ENCODE data around the gene FBN1.

DNA sequence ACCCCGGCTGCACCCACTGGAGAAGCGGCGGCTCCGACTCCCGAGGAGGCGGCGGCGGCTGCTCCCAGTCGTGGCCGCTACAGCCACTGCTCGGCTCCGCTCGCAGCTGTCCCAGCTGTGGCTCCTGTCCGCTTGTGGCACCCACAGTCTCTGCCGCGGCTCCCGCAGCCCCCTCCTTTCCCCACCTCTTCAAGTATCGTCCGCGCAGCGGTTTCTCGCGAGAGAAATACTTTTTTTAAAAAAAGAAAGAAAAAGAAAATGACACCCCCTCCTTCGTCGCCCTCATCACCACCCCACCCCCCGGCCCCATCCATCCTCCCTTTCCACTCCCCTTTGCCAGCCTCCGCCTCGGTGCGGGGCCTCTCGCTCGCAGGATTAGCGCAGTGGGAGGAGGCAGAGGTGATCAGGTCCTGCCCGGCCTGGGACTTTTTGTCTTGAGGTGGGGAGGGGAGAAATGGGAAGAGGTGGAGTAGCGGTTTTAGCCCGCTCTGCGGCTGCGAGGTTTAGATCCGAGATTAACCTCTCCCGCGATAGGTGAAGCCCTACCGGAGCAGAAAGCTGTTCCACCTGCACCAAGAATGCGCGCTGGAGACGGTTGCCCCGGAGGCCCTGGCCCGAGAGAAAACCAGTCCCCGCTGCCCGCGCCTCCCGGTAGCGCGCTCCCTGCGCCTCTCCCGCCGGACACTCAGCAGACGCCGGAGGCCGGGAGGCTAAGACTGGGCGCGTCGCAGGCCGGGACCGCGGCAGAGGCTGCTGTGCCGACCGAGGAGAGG, at the start of gene FBN1:
- TF ChIP-seq TCF4 (CRISPR knock-in tag; IDR thresholded peaks at IDR 0.05; ENCODE audit: borderline replicate concordance) (no peak), ZFP3 (CRISPR knock-in tag; IDR thresholded peaks at IDR 0.05) (peak; percentile 35; the same call in 1 of the 2 replicates), GLIS3 (CRISPR knock-in tag; IDR thresholded peaks at IDR 0.05) (peak; percentile 54; the same call in 1 of the 2 replicates), ARNTL (CRISPR knock-in tag; IDR thresholded peaks at IDR 0.05; ENCODE audit: borderline replicate concordance, low read depth) (no peak), ZNF70 (CRISPR knock-in tag; IDR thresholded peaks at IDR 0.05) (no peak), ZFP30 (CRISPR knock-in tag; IDR thresholded peaks at IDR 0.05) (no peak), BACH2 (CRISPR knock-in tag; IDR thresholded peaks at IDR 0.05; ENCODE audit: borderline replicate concordance) (no peak), ZNF565 (CRISPR knock-in tag; conservative IDR thresholded peaks at IDR 0.05; ENCODE audit: low read depth) (no peak)
- TF ChIP-seq, protein P1, sequence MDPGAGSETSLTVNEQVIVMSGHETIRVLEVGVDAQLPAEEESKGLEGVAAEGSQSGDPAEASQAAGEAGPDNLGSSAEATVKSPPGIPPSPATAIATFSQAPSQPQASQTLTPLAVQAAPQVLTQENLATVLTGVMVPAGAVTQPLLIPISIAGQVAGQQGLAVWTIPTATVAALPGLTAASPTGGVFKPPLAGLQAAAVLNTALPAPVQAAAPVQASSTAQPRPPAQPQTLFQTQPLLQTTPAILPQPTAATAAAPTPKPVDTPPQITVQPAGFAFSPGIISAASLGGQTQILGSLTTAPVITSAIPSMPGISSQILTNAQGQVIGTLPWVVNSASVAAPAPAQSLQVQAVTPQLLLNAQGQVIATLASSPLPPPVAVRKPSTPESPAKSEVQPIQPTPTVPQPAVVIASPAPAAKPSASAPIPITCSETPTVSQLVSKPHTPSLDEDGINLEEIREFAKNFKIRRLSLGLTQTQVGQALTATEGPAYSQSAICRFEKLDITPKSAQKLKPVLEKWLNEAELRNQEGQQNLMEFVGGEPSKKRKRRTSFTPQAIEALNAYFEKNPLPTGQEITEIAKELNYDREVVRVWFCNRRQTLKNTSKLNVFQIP (CRISPR knock-in tag; IDR thresholded peaks at IDR 0.05; ENCODE audit: borderline replicate concordance, low read depth): no peak
- TF ChIP-seq, protein P2, sequence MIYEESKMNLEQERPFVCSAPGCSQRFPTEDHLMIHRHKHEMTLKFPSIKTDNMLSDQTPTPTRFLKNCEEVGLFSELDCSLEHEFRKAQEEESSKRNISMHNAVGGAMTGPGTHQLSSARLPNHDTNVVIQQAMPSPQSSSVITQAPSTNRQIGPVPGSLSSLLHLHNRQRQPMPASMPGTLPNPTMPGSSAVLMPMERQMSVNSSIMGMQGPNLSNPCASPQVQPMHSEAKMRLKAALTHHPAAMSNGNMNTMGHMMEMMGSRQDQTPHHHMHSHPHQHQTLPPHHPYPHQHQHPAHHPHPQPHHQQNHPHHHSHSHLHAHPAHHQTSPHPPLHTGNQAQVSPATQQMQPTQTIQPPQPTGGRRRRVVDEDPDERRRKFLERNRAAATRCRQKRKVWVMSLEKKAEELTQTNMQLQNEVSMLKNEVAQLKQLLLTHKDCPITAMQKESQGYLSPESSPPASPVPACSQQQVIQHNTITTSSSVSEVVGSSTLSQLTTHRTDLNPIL (CRISPR knock-in tag; IDR thresholded peaks at IDR 0.05; ENCODE audit: low read depth): no peak
- TF ChIP-seq, protein P3, sequence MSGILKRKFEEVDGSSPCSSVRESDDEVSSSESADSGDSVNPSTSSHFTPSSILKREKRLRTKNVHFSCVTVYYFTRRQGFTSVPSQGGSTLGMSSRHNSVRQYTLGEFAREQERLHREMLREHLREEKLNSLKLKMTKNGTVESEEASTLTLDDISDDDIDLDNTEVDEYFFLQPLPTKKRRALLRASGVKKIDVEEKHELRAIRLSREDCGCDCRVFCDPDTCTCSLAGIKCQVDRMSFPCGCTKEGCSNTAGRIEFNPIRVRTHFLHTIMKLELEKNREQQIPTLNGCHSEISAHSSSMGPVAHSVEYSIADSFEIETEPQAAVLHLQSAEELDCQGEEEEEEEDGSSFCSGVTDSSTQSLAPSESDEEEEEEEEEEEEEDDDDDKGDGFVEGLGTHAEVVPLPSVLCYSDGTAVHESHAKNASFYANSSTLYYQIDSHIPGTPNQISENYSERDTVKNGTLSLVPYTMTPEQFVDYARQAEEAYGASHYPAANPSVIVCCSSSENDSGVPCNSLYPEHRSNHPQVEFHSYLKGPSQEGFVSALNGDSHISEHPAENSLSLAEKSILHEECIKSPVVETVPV (CRISPR knock-in tag; IDR thresholded peaks at IDR 0.05): no peak
- TF ChIP-seq, protein P4, sequence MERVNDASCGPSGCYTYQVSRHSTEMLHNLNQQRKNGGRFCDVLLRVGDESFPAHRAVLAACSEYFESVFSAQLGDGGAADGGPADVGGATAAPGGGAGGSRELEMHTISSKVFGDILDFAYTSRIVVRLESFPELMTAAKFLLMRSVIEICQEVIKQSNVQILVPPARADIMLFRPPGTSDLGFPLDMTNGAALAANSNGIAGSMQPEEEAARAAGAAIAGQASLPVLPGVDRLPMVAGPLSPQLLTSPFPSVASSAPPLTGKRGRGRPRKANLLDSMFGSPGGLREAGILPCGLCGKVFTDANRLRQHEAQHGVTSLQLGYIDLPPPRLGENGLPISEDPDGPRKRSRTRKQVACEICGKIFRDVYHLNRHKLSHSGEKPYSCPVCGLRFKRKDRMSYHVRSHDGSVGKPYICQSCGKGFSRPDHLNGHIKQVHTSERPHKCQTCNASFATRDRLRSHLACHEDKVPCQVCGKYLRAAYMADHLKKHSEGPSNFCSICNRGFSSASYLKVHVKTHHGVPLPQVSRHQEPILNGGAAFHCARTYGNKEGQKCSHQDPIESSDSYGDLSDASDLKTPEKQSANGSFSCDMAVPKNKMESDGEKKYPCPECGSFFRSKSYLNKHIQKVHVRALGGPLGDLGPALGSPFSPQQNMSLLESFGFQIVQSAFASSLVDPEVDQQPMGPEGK (CRISPR knock-in tag; IDR thresholded peaks at IDR 0.05; ENCODE audit: borderline replicate concordance): no peak
